ENCODE results near the gene CYP17A1.
"Not testable (repeated sequence)": the region's sequence is repeated elsewhere in the genome, so short reads cannot be mapped to it uniquely, and the experiment has no call there.

Gene CYP17A1

GRCh38 chr10:102835007-102835482, 2.2 kb downstream of the CYP17A1 start:
- DNase-seq = peak; percentile 45

GRCh38 chr10:102834143-102834542, 3.1 kb downstream of the CYP17A1 start:
- no peak for DNase-seq

DNA sequence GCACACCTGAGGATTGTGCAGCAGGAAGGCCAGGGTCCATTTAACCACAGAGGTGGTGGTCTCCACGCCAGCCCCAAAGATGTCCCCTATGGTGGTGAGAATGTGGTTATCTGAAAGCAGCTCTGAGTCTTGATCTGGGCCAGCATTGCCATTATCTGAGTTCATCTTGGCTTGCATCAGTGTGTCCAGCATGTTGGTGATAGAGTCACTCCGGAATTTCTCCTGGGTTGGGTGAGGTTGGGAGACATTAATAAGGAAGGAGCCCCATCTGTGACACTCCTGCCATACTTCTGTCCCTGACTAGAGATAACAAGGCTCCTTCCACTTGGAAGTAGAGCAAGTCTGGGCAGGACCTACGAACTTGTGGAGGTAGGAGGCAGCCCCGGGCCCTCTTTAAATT, 4.2 kb downstream of the CYP17A1 start:
- DNase-seq = no peak

GRCh38 chr10:102832248-102832647, 5.0 kb downstream of the CYP17A1 start:
- no peak for DNase-seq

GRCh38 chr10:102831322-102832071, 5.7 kb downstream of the CYP17A1 start:
- no peak for DNase-seq

DNA sequence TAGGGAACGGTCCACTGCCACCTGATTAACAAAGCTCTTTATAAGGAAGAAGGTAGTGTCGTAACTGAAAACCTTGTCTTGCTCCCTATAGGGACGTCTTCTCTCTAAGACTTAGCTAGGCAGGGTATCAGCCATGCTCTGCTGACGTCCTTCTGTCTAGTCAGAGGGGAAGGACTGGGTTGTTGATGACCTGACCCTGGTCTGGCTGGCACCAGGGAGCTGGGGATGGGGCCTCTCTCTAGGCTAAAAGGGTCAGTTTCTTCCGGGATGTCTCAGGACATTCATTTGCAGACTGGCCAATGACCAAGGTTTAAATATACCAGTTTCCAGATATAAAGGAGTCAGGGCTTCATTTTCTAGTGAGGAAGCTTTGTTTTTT, 9.6 kb downstream of the CYP17A1 start:
- no peak for DNase-seq

- no peak for DNase-seq
Measured at GRCh38 chr10:102826148-102826796, 10.9 kb downstream of the CYP17A1 start.

DNA sequence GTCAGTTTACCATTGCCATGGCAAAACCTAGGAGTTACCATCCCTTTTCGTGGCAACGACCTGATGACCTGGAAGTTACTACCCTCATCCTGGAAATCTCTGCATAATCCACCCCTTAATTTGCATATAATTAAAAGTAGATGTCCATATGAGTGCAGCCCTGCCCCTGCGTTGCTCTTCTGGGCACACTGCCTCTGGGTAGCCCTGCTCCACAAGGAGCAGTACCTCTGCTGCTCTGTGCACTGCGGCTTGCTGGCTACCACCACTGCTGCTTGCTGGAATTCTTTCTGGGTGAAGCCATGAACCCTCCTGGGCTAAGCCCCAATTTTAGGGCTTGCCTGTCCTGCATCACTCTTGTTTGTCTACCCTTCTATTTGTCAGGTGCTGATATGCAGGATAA, 12.5 kb downstream of the CYP17A1 start:
- DNase-seq = no peak

GRCh38 chr10:102822222-102822621, 15.0 kb downstream of the CYP17A1 start:
- no peak for DNase-seq

- not testable (repeated sequence) for DNase-seq
Measured at GRCh38 chr10:102820008-102820407, 17.2 kb downstream of the CYP17A1 start.

- no peak for DNase-seq
Measured at GRCh38 chr10:102819054-102819453, 18.2 kb downstream of the CYP17A1 start.

DNA sequence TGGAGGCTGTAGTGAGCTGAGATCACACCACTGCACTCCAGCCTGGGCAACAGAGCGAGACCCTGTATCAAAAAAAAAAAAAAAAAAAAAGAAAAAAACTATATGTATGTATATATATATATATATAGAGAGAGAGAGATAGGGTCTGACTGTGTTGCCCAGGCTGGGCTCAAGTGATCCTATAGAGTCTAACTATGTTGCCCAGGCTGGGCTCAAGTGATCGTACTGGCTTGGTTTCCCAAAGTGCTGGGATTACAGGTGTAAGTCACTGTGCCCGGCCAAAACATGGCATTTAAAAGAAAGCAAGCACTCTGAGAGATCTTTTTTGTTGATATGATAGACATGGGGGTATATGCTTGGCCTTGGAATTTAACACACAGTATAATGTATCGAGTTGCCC, 20.0 kb downstream of the CYP17A1 start:
- DNase-seq = no peak

GRCh38 chr10:102815790-102816549, 21.2 kb downstream of the CYP17A1 start:
- DNase-seq = no peak

- DNase-seq = no peak
Measured at GRCh38 chr10:102814873-102815661, 22.1 kb downstream of the CYP17A1 start.

- DNase-seq = no peak
Measured at GRCh38 chr10:102814453-102814871, 22.8 kb downstream of the CYP17A1 start.

GRCh38 chr10:102813734-102814452, 23.3 kb downstream of the CYP17A1 start:
- no peak for DNase-seq

DNA sequence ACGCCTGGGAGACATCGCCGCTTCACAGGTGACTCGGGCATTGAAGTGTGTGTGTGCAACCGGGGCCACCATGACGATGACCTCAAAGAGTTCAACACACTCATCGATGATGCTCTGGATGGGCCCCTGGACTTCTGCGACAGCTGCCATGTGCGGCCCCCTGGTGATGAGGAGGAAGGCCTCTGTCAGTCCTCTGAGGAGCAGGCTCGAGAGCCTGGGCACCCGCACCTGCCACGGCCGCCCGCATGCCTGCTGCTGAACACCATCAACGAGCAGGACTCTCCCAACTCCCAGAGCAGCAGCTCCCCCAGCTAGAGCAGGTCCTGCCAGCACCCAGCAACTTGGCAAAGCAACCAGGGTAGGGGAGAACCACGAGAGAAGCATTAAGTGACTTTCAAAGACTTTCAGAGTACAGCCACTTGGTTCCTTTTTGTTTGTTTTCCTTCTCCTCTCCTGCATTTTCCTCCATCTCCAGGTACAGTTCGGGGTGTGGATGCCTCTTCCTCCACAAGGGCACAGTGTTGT, 24.1 kb downstream of the CYP17A1 start:
- no peak for DNase-seq

DNA sequence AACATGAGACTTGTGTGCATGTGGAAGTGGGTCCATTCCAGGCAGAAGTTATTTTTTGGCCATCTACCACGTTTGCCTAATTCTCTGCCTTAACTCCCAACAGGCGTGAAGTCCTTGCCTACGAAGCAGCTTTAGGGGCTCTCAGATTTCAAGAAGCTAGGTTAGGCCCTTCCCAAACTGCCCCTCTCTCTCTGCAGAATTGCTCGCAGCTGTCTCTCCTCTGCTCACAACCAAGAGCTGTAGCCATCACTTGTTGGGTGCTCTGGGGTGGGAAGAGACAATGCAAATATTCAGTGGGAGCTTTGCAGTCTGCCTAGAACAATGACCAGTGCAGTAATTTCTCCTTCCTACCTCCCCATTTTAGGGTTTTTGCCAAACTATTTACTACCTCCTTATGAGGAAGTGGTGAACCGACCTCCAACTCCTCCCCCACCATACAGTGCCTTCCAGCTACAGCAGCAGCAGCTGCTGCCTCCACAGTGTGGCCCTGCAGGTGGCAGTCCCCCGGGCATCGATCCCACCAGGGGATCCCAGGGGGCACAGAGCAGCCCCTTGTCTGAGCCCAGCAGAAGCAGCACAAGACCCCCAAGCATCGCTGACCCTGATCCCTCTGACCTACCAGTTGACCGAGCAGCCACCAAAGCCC, 24.9 kb downstream of the CYP17A1 start:
- no peak for DNase-seq

DNA sequence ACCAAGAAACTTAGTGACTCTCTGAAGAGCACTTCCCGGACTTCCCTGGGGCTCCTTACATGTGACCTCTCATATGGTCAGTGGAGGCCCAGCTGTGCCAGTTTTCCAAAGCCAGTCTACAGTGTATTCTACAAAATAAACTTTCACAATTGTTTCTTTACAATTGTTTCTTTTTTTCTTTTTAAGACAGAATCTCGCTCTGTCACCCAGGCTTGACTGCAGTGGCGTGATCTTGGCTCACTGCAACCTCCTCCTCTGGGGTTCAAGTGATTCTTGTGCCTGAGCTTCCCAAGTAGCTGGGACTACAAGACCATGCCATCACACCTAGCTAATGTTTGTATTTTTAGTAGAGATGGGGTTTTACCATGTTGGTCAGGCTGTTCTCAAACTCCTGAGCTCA, 25.9 kb downstream of the CYP17A1 start:
- DNase-seq = no peak

GRCh38 chr10:102808380-102808779, 28.8 kb downstream of the CYP17A1 start:
- DNase-seq = no peak

DNA sequence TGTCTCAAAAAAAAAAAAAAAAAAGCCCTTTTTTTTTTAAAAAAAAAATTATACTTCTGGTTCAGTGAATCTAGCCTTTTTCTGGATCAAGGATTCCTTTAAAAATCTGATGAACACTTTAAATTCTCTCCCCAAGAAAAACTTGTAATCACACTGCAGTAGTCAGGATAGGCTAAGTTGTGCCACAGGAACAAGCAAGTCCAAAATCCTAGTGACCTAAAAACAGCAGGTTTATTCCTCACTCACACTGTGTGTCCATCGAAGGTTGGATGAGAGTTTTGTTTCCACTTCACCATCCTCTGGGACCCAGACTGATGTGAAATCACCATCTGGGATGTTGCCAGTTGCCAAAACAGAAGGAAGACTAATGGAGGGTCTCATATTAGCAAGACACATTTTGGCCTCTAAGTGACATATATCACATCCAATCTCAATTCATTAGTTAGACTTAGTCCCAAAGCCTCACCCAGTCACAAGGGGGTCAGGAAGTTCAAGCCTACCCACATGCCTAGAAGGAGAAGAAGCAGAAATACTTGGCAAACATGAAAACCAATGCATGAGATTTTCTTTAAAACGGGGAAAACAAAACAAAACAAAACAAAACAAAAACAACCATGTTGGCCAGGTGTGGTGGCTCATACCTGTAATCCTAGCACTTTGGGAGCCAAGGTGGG, 32.7 kb downstream of the CYP17A1 start:
- no peak for DNase-seq

Data from NCI-H226 (cell line).